ENCODE results near the gene PTK7.

DNA sequence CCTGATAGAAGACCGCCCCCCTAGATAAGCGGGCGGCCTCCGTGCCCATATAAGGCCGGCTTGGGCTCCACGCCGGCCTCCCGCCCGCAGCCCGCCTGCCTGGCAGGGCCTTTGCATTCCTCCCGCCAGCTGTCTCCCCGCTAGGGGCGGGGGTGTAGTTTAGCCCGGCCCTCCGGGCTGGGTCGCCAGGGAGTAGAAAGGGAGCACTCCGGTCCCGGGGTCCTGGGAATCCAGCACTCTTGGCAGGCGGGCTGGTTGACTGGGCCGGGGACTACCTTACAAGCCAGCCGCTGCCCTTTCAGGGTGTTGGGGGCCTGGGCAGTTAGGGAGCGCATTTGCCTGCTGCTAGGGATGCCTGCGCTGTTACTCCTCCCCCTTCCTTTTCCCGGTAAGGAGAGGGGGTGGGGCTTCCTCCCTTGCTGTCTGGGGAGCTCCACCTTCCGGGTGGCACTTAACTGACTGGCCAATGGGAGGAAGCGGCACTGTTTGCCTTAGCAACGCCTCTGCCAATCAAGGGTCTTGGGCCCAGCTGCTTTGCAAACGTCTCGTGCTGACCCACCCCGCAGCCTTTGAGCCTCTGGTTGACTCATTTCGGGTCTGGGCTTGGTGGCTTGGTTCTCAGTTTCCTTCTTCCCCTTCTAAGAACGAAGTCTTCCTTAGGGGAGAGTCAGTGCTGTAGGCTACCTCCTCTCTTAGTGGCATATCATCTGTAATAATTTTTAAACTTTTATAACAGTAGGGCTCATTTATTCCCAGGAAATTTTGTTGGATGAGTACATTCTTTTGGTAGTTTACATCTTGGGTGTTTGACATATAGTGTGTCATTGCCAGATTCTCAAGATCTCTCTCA is 98.4 kb downstream of the PTK7 start:
- TF ChIP-seq, protein P1, sequence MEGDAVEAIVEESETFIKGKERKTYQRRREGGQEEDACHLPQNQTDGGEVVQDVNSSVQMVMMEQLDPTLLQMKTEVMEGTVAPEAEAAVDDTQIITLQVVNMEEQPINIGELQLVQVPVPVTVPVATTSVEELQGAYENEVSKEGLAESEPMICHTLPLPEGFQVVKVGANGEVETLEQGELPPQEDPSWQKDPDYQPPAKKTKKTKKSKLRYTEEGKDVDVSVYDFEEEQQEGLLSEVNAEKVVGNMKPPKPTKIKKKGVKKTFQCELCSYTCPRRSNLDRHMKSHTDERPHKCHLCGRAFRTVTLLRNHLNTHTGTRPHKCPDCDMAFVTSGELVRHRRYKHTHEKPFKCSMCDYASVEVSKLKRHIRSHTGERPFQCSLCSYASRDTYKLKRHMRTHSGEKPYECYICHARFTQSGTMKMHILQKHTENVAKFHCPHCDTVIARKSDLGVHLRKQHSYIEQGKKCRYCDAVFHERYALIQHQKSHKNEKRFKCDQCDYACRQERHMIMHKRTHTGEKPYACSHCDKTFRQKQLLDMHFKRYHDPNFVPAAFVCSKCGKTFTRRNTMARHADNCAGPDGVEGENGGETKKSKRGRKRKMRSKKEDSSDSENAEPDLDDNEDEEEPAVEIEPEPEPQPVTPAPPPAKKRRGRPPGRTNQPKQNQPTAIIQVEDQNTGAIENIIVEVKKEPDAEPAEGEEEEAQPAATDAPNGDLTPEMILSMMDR (conservative IDR thresholded peaks at IDR 0.05), result no peak
- no peak for TF ChIP-seq EZH2 (IDR thresholded peaks at IDR 0.05; ENCODE audit: low read depth)

All from PC-9 (cell line).